Measurements from ENCODE around the gene BCL2L15. TPM values are rescaled to one million over a fixed set of nuclear protein-coding genes. Genes with fewer than 3 reads are reported as not detected.

BCL2L15 gene
- total RNA-seq (2022) (0.27 and 2.3 TPM in 2 replicates), Bru-seq, nascent RNA (percentile 36 among the genes with signal in this experiment), BruChase-seq, experiment 1, labeled RNA remaining after a 6-hour chase (percentile 41 among the genes with signal in this experiment), BruChase-seq, experiment 2, labeled RNA remaining after a 2-hour chase (percentile 44 among the genes with signal in this experiment)
- long read RNA-seq, result 0 reads

GRCh38 chr1:113887402-113888175, at the start of gene BCL2L15:
BCL2L15 (minus strand) TSS chr1:113887581; CDS start chr1:113887375, 206 bp downstream.
- DNase-seq (ENCODE audit: unreplicated experiment), result no peak
- H3K36me3 Mint-ChIP-seq (ENCODE audit: insufficient read depth, unreplicated experiment), result peaks cover 7% of the 10 kb centered on the region
- no peak within 1 kb of the TSS for H3K4me3 Mint-ChIP-seq (ENCODE audit: unreplicated experiment)
- H3K27ac Mint-ChIP-seq (ENCODE audit: low read depth, unreplicated experiment), result no peak within 1 kb of the TSS
- ChIA-PET CTCF (interaction anchor here (0.5 to 1.1 kb wide), 3 partner anchors 10 to 483 kb away, joined by 3 to 6 read pairs (median 4); no protein-coding TSS in a partner anchor), POLR2A (no interaction called here)
- no peaks in the 10 kb centered on the region for H3K27me3 Mint-ChIP-seq (ENCODE audit: insufficient read depth, unreplicated experiment)
- no peaks in the 10 kb centered on the region for H3K4me1 Mint-ChIP-seq (ENCODE audit: insufficient read depth, unreplicated experiment)
- TF ChIP-seq CTCF (IDR thresholded peaks at IDR 0.05; ENCODE audit: unreplicated experiment), result no peak
- H3K9me3 Mint-ChIP-seq (ENCODE audit: unreplicated experiment), result no peaks in the 10 kb centered on the region
- intact Hi-C loops (cut with micrococcal nuclease), result no loop called here
- BruUV-seq (replicated peaks), result no TSS peak

- Mint-ChIP-seq H3K27me3 (ENCODE audit: insufficient read depth, unreplicated experiment) (no peaks in the 10 kb centered on the region), H3K4me1 (ENCODE audit: insufficient read depth, unreplicated experiment) (peaks cover 34% of the 10 kb centered on the region), H3K27ac (ENCODE audit: low read depth, unreplicated experiment) (peak overlapping the region; percentile 33), H3K9me3 (ENCODE audit: unreplicated experiment) (no peaks in the 10 kb centered on the region), H3K4me3 (ENCODE audit: unreplicated experiment) (no peak overlapping the region), H3K36me3 (ENCODE audit: insufficient read depth, unreplicated experiment) (peaks cover 30% of the 10 kb centered on the region)
- BruUV-seq (replicated peaks), result no TSS peak
- ChIA-PET POLR2A (no interaction called here), CTCF (interaction anchor here (0.9 kb wide), 1 partner anchor 9 kb away, joined by 4 read pairs; no protein-coding TSS in a partner anchor)
- DNase-seq (ENCODE audit: unreplicated experiment), result no peak
- intact Hi-C loops (cut with micrococcal nuclease), result no loop called here
- no peak for TF ChIP-seq CTCF (IDR thresholded peaks at IDR 0.05; ENCODE audit: unreplicated experiment)
Measured at GRCh38 chr1:113937146-113937545, 49.8 kb upstream of the BCL2L15 start.

GRCh38 chr1:113935970-113936369, 48.6 kb upstream of the BCL2L15 start:
- CTCF ChIA-PET, result interaction anchor here (0.6 kb wide), 1 partner anchor 743 kb away, joined by 3 read pairs; no protein-coding TSS in a partner anchor
- no peak for DNase-seq (ENCODE audit: unreplicated experiment)
- POLR2A ChIA-PET, result interaction anchor here (0.7 to 1.5 kb wide), 3 partner anchors 16 to 124 kb away, joined by 3 read pairs; partner anchors contain the start of gene RSBN1

More at GRCh38 chr1:113935970-113936369, 48.6 kb upstream of the BCL2L15 start:
- Mint-ChIP-seq H3K27me3 (ENCODE audit: insufficient read depth, unreplicated experiment) (no peaks in the 10 kb centered on the region), H3K4me1 (ENCODE audit: insufficient read depth, unreplicated experiment) (peaks cover 42% of the 10 kb centered on the region), H3K4me3 (ENCODE audit: unreplicated experiment) (no peak overlapping the region), H3K27ac (ENCODE audit: low read depth, unreplicated experiment) (no peak overlapping the region), H3K9me3 (ENCODE audit: unreplicated experiment) (no peaks in the 10 kb centered on the region), H3K36me3 (ENCODE audit: insufficient read depth, unreplicated experiment) (peaks cover 18% of the 10 kb centered on the region)
- intact Hi-C loops (cut with micrococcal nuclease), result no loop called here
- no peak for TF ChIP-seq CTCF (IDR thresholded peaks at IDR 0.05; ENCODE audit: unreplicated experiment)
- BruUV-seq (replicated peaks), result no TSS peak
